B cell (primary cell): Measurements from ENCODE around the gene DYNC2H1. TPM values are rescaled to one million over a fixed set of nuclear protein-coding genes. Genes with fewer than 3 reads are reported as not detected.

Source experiments
- ATAC-seq: fragments of 200-7000 bp; cut with Tn5 transposase; one replicate; pipeline ENCODE4 v1.10.0; 2021; ENCODE audit warnings: low read depth, mild to moderate bottlenecking, moderate number of reproducible peaks, moderate library complexity
- CTCF ChIA-PET: fragments of 350-600 bp; sonication (Branson Sonifier 250); formaldehyde crosslinking; loops from one replicate; lab custom pipeline; 2021; ENCODE audit warnings: antibody characterized with exemption, inconsistent platforms; lab: Charles Lee
- POLR2A ChIA-PET: fragments of 350-600 bp; sonication (Branson Sonifier 250); formaldehyde crosslinking; loops from one replicate; lab custom pipeline; 2021; ENCODE audit warnings: antibody characterized with exemption; lab: Charles Lee
- DNase-seq: peaks from one replicate; pipeline ENCODE4 v3.0.0; 2013
- H2AFZ ChIP-seq: 2 replicates; pipeline ENCODE4 v1.6.1; 2012; ENCODE audit warnings: mild to moderate bottlenecking, low read depth, low read length; ENCODE audit not compliant: insufficient read depth, poor library complexity, severe bottlenecking
- H3K27ac ChIP-seq, 2 donors: 1 replicate in 1 of 2; 2 replicates in 1 of 2; pipeline ENCODE4 v1.5.1; 2012 to 2013; ENCODE audit warnings: low read length in 2 of 2, mild to moderate bottlenecking in 2 of 2, moderate library complexity in 1 of 2
- H3K27me3 ChIP-seq, 4 experiments: fragments of 200-600 bp in 1 of 4; sonication (generic) in 1 of 4; replicated peaks in 1 of 4; 1 replicate in 2 of 4; 2 replicates in 2 of 4; pipeline versions ENCODE4 v1.6.1 to v1.7.0; 2013 to 2016; ENCODE audit warnings: low read length in 3 of 4, mild to moderate bottlenecking in 2 of 4, mixed read lengths in 1 of 4, moderate library complexity in 1 of 4; ENCODE audit not compliant: insufficient read depth in 4 of 4, control insufficient read depth in 3 of 4; ENCODE audit errors: control extremely low read depth in 1 of 4
- H3K36me3 ChIP-seq, 2 experiments: replicated peaks in 1 of 2; 1 replicate in 1 of 2; 2 replicates in 1 of 2; pipeline versions ENCODE4 v1.6.1 to v1.7.1; 2013; ENCODE audit warnings: low read length in 1 of 2; ENCODE audit not compliant: insufficient read depth in 2 of 2, control insufficient read depth in 1 of 2; ENCODE audit errors: control extremely low read depth in 1 of 2, extremely low read depth in 1 of 2
- H3K4me1 ChIP-seq, 2 donors: fragments of 200-600 bp in 1 of 2; sonication (generic) in 1 of 2; 1 replicate in 1 of 2; 2 replicates in 1 of 2; pipeline versions ENCODE4 v1.5.1 to v1.6.1; 2013 to 2017; ENCODE audit warnings: low read length in 2 of 2; ENCODE audit not compliant: control insufficient read depth in 2 of 2, insufficient read depth in 2 of 2
- H3K4me2 ChIP-seq: replicated peaks from 2 replicates; pipeline ENCODE3; 2012; ENCODE audit warnings: mild to moderate bottlenecking, low read depth, low read length; ENCODE audit not compliant: poor library complexity, severe bottlenecking
- H3K4me3 ChIP-seq, 5 experiments: fragments of 200-600 bp in 1 of 5; sonication (generic) in 1 of 5; 1 replicate in 3 of 5; 2 replicates in 2 of 5; pipeline versions ENCODE4 v1.5.1 to v1.7.0; 2011 to 2016; ENCODE audit warnings: low read length in 4 of 5, mild to moderate bottlenecking in 4 of 5, low read depth in 2 of 5, control low read depth in 1 of 5, moderate library complexity in 1 of 5; ENCODE audit not compliant: insufficient read depth in 1 of 5; ENCODE audit errors: control extremely low read depth in 1 of 5, extremely low read depth in 1 of 5
- H3K79me2 ChIP-seq: fragments of 200-600 bp; sonication (generic); one replicate; pipeline ENCODE4 v1.6.0; 2016; ENCODE audit warnings: low read length; ENCODE audit not compliant: control insufficient read depth, insufficient read depth
- H3K9ac ChIP-seq: fragments of 200-600 bp; sonication (generic); 2 replicates; pipeline ENCODE4 v1.6.1; 2017; ENCODE audit warnings: mild to moderate bottlenecking, low read length, moderate library complexity
- H3K9me3 ChIP-seq, 3 donors: one replicate each; pipeline versions ENCODE4 v1.6.1 to v1.7.1; 2013; ENCODE audit warnings: low read length in 2 of 3; ENCODE audit not compliant: control insufficient read depth in 2 of 3, insufficient read depth in 1 of 3; ENCODE audit errors: control extremely low read depth in 1 of 3
- H4K20me1 ChIP-seq: 2 replicates; pipeline ENCODE4 v1.6.0; 2012; ENCODE audit warnings: mild to moderate bottlenecking, low read length; ENCODE audit not compliant: insufficient read depth, control insufficient read depth, poor library complexity, severe bottlenecking
- H3K27ac Mint-ChIP-seq: one replicate; pipeline ENCODE4 v1.8.0; 2021; ENCODE audit warnings: mixed read lengths
- H3K27me3 Mint-ChIP-seq: one replicate; pipeline ENCODE4 v1.8.0; 2021; ENCODE audit warnings: mixed read lengths
- H3K4me1 Mint-ChIP-seq: one replicate; pipeline ENCODE4 v1.8.0; 2021; ENCODE audit warnings: mixed read lengths
- H3K4me3 Mint-ChIP-seq: one replicate; pipeline ENCODE4 v1.8.0; 2021; ENCODE audit warnings: mixed read lengths
- H3K9me3 Mint-ChIP-seq: one replicate; pipeline ENCODE4 v1.8.0; 2022; ENCODE audit warnings: mixed read lengths; ENCODE audit not compliant: insufficient read depth
- CTCF ChIP-seq: fragments of 200-600 bp; IDR thresholded peaks from one replicate; pipeline ENCODE4 v1.8.0; 2022; ENCODE audit warnings: antibody characterized with exemption, mild to moderate bottlenecking
- EZH2 ChIP-seq: IDR thresholded peaks from 2 replicates; pipeline ENCODE4 v1.6.1; 2012; ENCODE audit warnings: borderline replicate concordance, low read depth, mild to moderate bottlenecking, moderate library complexity, low read length; ENCODE audit not compliant: insufficient read depth, poor library complexity, severe bottlenecking
- WGBS: methylation state at CpG from one replicate; pipeline ENCODE4 v1.1.5; 2013; ENCODE audit warnings: missing lambda C conversion rate; ENCODE audit not compliant: insufficient coverage; 5-methylcytosine and 5-hydroxymethylcytosine counted together
- intact Hi-C: fragments of 100-400 bp; cut with micrococcal nuclease; formaldehyde crosslinking; loops from one replicate; pipeline ENCODE4 v1.10.0; 2022
- polyA plus RNA-seq: library from polyadenylated mRNA; depleted of rRNA; stranded (reverse); fragments of >200 nt; gene quantifications from 2 replicates; pipeline ENCODE4 v1.2.3, GENCODE V29; 2012
- total RNA-seq, 2 donors: library from RNA; stranded (reverse); fragments of 120-200 nt in 1 of 2; gene quantifications; 1 replicate in 1 of 2; 2 replicates in 1 of 2; pipeline versions ENCODE4 v1.2.3 to v1.2.4, GENCODE V29; 2013 to 2022

DYNC2H1 gene
- total and polyA plus RNA-seq, 2 donors (not counting 1 experiment from before 2014, with no cell fraction given): 0.92 to 7.8 TPM

- H3K4me2 ChIP-seq: no peak overlapping the region
- H3K79me2 ChIP-seq: no peaks in the 10 kb centered on the region
- no peak for DNase-seq
- Mint-ChIP-seq H3K4me1 (no peaks in the 10 kb centered on the region), H3K4me3 (no peak overlapping the region), H3K9me3 (no peaks in the 10 kb centered on the region), H3K27me3 (no peaks in the 10 kb centered on the region), H3K27ac (no peak overlapping the region)
- H2AFZ ChIP-seq: no peak overlapping the region
- intact Hi-C loops: no loop called here
- WGBS: no CpG with 5 or more reads among the region's 1 CpG
- H3K4me1 ChIP-seq: no peaks in the 10 kb centered on the region
- H4K20me1 ChIP-seq: no peaks in the 10 kb centered on the region
- H3K36me3 ChIP-seq: no peaks in the 10 kb centered on the region
- no peak for TF ChIP-seq CTCF
- no peak for TF ChIP-seq EZH2
- ATAC-seq: no peak
- H3K27me3 ChIP-seq: no peaks in the 10 kb centered on the region
- H3K27ac ChIP-seq: no peak overlapping the region
- H3K4me3 ChIP-seq: no peak overlapping the region
- H3K9me3 ChIP-seq: no peaks in the 10 kb centered on the region
- H3K9ac ChIP-seq: no peak overlapping the region
- POLR2A ChIA-PET: no interaction called here
- CTCF ChIA-PET: no interaction called here
Observed at GRCh38 chr11:103464420-103464819, 355.2 kb downstream of the DYNC2H1 start.

GRCh38 chr11:103465555-103466140 lies 356.4 kb downstream of the DYNC2H1 start:
- Histone ChIP-seq H3K4me3 (no peak overlapping the region), H3K27ac (no peak overlapping the region), H3K4me2 (no peak overlapping the region), H3K36me3 (no peaks in the 10 kb centered on the region), H3K9ac (no peak overlapping the region), H3K4me1 (no peaks in the 10 kb centered on the region), H3K27me3 (no peaks in the 10 kb centered on the region), H2AFZ (no peak overlapping the region), H3K9me3 (no peaks in the 10 kb centered on the region), H3K79me2 (no peaks in the 10 kb centered on the region), H4K20me1 (no peaks in the 10 kb centered on the region)
- ChIA-PET POLR2A (no interaction called here), CTCF (no interaction called here)
- DNase-seq: no peak
- no peak for ATAC-seq
- Mint-ChIP-seq H3K27ac (no peak overlapping the region), H3K9me3 (no peaks in the 10 kb centered on the region), H3K4me1 (no peaks in the 10 kb centered on the region), H3K4me3 (no peak overlapping the region), H3K27me3 (no peaks in the 10 kb centered on the region)
- 100% methylated on average over 1 of the region's 3 CpGs for WGBS
- TF ChIP-seq EZH2 (no peak), CTCF (no peak)
- intact Hi-C loops: no loop called here
